ENCODE results near the gene PEX11A.

GRCh38 chr15:89631902-89632264 lies 58.7 kb downstream of the PEX11A start:
- TF ChIP-seq CTCF (IDR thresholded peaks at IDR 0.05) (no peak), POLR2AphosphoS5 (IDR thresholded peaks at IDR 0.05) (no peak), POLR2A (IDR thresholded peaks at IDR 0.05) (no peak)

Data from breast epithelium (tissue), 3 donors.